Measurements from ENCODE around the gene CANT1. TPM values are rescaled to one million over a fixed set of nuclear protein-coding genes. Genes with fewer than 3 reads are reported as not detected.
A peak's percentile ranks its signal among the peaks of the same experiment; 100 is the strongest.
"Not testable (repeated sequence)": the region's sequence is repeated elsewhere in the genome, so short reads cannot be mapped to it uniquely, and the experiment has no call there.

The CANT1 gene
- total and polyA plus RNA-seq, 8 donors: 16.6 to 151 (median 40.7) TPM

DNA sequence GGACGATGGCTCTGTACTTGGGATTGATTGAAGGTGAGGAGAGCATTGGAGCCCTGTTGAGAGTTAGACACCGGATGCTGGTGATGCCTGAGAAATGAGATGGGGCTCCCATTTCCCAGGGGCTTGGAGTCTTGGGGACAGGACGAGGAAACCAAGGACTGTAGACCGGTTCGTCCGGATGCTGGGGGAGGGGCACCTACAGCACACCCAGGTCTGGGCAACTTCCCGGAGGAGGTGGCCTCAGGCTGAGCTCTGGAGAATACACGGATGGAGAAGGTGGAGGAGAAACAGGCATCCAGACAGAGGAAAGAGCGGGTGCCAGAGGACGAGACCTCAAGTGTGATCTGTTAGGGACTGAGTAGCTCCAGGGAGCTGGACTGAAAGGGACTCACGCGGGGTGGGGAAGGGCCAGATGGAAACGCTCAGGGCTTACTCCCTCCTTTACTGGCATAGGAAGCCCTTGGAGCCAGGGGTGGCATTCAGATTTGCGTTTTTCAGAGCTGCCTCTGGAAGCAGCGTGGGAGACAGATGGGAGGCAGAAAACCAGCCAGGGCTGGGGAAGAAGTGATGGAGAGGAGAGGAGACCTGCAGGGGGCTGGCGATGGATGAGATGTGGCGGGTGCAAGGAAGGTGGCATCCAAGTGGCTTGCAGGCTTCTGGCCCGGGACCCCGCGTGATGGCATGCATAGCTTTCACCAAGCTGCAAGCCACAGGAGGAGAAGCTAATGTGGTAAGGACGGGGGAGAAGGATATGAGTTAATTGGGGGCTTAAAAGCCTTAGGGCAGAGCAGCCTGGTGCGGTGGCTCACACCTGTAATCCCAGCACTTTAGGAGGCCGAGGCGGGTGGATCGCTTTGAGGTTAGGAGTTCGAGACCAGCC is 22.7 kb upstream of the CANT1 start:
- Histone ChIP-seq H3K36me3 (no peaks in the 10 kb centered on the region), H3K9me3 (no peaks in the 10 kb centered on the region), H3K27me3 (peaks cover 0 to 31% (median 0%) of the 10 kb centered on the region in 3 donors), H3K4me3 (no peak overlapping the region), H3K4me1 (peaks cover 23 to 63% (median 32%) of the 10 kb centered on the region in 4 donors), H3K27ac (no peak overlapping the region)
- DNase-seq: peak in 1 of 2 donors; percentile 8
- 87 to 92% (median 90%) methylated on average over 26 of the region's 26 CpGs for WGBS, 5 donors
- TF ChIP-seq, protein P1, sequence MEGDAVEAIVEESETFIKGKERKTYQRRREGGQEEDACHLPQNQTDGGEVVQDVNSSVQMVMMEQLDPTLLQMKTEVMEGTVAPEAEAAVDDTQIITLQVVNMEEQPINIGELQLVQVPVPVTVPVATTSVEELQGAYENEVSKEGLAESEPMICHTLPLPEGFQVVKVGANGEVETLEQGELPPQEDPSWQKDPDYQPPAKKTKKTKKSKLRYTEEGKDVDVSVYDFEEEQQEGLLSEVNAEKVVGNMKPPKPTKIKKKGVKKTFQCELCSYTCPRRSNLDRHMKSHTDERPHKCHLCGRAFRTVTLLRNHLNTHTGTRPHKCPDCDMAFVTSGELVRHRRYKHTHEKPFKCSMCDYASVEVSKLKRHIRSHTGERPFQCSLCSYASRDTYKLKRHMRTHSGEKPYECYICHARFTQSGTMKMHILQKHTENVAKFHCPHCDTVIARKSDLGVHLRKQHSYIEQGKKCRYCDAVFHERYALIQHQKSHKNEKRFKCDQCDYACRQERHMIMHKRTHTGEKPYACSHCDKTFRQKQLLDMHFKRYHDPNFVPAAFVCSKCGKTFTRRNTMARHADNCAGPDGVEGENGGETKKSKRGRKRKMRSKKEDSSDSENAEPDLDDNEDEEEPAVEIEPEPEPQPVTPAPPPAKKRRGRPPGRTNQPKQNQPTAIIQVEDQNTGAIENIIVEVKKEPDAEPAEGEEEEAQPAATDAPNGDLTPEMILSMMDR (IDR thresholded peaks at IDR 0.05): no peak
- TF ChIP-seq POLR2A (IDR thresholded peaks at IDR 0.05): no peak
- TF ChIP-seq POLR2AphosphoS5 (IDR thresholded peaks at IDR 0.05): no peak
- TF ChIP-seq EP300 (IDR thresholded peaks at IDR 0.05): no peak
- intact Hi-C loops (cut with DNase I; ENCODE audit: low total_unique reads): no loop called here

DNA sequence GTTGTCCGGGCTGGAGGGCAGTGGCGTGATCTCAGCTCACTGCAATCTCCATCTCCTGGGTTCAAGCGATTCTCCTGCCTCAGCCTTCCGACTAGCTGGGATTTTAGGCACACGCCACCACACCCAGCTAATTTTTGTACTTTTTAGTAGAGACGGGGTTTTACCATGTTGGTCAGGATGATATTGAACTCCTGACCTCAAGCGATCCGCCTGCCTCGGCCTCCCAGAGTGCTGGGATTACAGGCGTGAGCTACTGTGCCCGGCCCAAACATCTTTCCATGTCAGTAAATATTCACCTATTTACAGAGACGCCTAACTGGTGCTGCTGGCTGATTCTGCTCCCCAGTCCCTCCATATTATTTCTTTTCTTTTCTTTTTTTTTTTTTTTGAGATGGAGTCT is 21.1 kb upstream of the CANT1 start:
- Histone ChIP-seq H3K27me3 (peaks cover 0 to 43% (median 0%) of the 10 kb centered on the region in 3 donors), H3K4me1 (peaks cover 35 to 63% (median 38%) of the 10 kb centered on the region in 4 donors)
- intact Hi-C loops (cut with DNase I; ENCODE audit: low total_unique reads); H3K27ac ChIP-seq; DNase-seq; H3K36me3 ChIP-seq; H3K4me3 ChIP-seq; H3K9me3 ChIP-seq: not testable (repeated sequence)
- WGBS, 5 donors: 93 to 97% (median 95%) methylated on average over 12 of the region's 12 CpGs

DNA sequence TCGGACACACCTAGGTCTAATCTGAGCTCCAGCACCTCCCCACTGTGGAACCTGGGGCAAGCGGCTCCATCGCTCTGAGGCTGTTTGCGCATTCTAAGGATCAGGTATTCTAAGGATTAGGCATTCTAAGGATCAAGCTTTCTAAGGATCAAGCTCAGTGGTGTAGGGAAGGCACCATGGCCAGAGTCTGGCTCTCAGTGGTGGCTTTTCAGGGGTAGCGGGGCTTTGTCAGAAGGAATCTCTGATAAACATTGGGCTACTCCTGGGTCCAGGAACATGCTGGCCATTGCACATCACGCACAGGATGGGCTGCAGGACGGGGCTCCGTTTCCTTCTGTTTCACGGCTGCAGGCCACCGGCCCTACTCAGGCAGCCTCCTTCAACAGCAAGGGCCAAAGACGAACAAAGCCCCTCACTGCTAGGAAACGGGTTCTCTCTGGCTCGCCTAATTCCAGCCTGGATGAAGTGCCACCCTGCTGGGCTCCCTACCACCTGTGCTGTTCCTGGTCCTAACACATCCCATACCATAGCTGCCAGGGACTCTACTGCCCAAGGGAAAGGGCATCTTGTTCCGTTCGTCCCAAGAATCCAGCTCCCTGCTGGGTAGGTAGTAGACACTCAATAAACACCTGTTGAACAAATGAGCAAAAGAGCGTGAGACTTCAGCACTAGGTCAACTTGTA is 19.9 kb upstream of the CANT1 start:
- no peak overlapping the region for H3K4me3 ChIP-seq
- peaks cover 0 to 55% (median 10%) of the 10 kb centered on the region in 3 donors for H3K27me3 ChIP-seq
- intact Hi-C loops (cut with DNase I; ENCODE audit: low total_unique reads): no loop called here
- TF ChIP-seq, protein P1 (IDR thresholded peaks at IDR 0.05): no peak
- TF ChIP-seq POLR2AphosphoS5 (IDR thresholded peaks at IDR 0.05) (no peak), POLR2A (IDR thresholded peaks at IDR 0.05) (no peak), EP300 (IDR thresholded peaks at IDR 0.05) (no peak)
- H3K4me1 ChIP-seq: peaks cover 46 to 68% (median 47%) of the 10 kb centered on the region in 4 donors
- DNase-seq: no peak
- no peaks in the 10 kb centered on the region for H3K9me3 ChIP-seq
- WGBS, 5 donors: 78 to 86% (median 78%) methylated on average over 10 to 16 of the region's 16 CpGs
- no peak overlapping the region for H3K27ac ChIP-seq
- no peaks in the 10 kb centered on the region for H3K36me3 ChIP-seq

DNA sequence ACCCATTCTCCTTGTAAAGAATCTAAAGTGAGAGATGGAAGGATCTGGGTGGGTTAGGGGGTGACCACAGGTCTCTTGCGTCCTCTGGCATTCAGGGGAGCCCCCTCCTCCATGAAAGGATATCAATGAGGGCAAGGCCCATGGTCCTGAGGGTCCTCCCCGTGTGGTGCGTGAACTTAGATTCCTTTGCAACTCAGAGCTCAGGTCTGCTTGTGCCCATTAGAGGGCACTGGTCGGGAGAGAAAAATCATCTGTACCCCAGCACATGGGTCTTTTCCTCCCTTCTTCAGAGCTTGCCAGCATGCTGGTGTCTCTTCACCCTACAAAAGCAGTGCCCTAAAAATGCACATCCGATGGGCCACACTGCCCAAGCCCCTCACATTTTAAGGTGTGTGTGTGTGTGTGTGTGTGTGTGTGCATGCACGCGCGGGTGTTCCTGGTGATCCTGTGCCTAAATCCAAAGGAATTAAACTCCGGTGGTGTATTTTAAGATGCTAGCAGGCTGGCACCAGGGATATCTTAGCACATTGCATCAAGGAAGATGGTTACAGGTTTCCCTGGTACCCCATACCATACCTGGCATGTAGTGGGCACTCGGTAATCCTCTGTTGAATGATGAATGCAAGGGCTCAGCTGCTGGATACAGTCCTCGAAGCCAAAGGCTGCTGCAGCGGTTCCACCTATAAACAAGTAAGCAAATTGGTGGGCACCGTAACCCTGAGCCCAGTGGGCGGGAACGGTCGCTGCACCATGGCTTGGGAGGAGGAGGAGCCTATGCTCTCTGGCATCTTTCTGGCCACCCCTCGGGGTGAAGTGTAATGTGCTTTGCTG is 19.1 kb upstream of the CANT1 start:
- 58 to 71% (median 67%) methylated on average over 16 to 17 of the region's 17 CpGs for WGBS, 5 donors

More for the DNA sequence above, 19.1 kb upstream of the CANT1 start:
- Histone ChIP-seq H3K9me3 (no peaks in the 10 kb centered on the region), H3K36me3 (no peaks in the 10 kb centered on the region), H3K27ac (peak overlapping the region in 1 of 5 donors; percentile 62), H3K4me3 (no peak overlapping the region), H3K27me3 (peaks cover 0 to 62% (median 18%) of the 10 kb centered on the region in 3 donors), H3K4me1 (peaks cover 47 to 68% (median 50%) of the 10 kb centered on the region in 4 donors)
- DNase-seq: no peak
- no peak for TF ChIP-seq POLR2AphosphoS5 (IDR thresholded peaks at IDR 0.05)
- TF ChIP-seq, protein P1 (IDR thresholded peaks at IDR 0.05): no peak
- TF ChIP-seq POLR2A (IDR thresholded peaks at IDR 0.05): no peak
- no peak for TF ChIP-seq EP300 (IDR thresholded peaks at IDR 0.05)
- intact Hi-C loops (cut with DNase I; ENCODE audit: low total_unique reads): no loop called here

Data from stomach (tissue), 9 donors.